SK-N-SH treated with all-trans-retinoic acid at 6 μM for 48 hours (cell line): Measurements from ENCODE around the gene DNAH3.

Source experiments
- ARNTL ChIP-seq: fragments of 450-650 bp; formaldehyde crosslinking; IDR thresholded peaks from 2 replicates; pipeline ENCODE4 v1.5.0; 2020; ENCODE audit warnings: low read depth, mild to moderate bottlenecking, moderate library complexity, borderline replicate concordance
- CSRNP3 ChIP-seq: fragments of 250-450 bp; sonication (Bioruptor Pico); IDR thresholded peaks from 2 replicates; pipeline ENCODE4 v1.5.1; 2021; ENCODE audit warnings: mild to moderate bottlenecking, moderate library complexity
- GLIS3 ChIP-seq: fragments of 250-450 bp; sonication (Bioruptor Pico); IDR thresholded peaks from 2 replicates; pipeline ENCODE4 v1.5.0; 2020; ENCODE audit warnings: mild to moderate bottlenecking, moderate library complexity
- ISL1 ChIP-seq: fragments of 250-450 bp; sonication (Bioruptor Pico); IDR thresholded peaks from 2 replicates; pipeline ENCODE4 v2.1.2; 2022; ENCODE audit warnings: mild to moderate bottlenecking, moderate library complexity
- PATZ1 ChIP-seq: fragments of 250-450 bp; sonication (Bioruptor Pico); IDR thresholded peaks from 2 replicates; pipeline ENCODE4 v1.8.0; 2020; ENCODE audit warnings: mild to moderate bottlenecking, moderate library complexity, borderline replicate concordance
- PPARA ChIP-seq: fragments of 250-450 bp; sonication (Bioruptor Pico); IDR thresholded peaks from 2 replicates; pipeline ENCODE4 v1.5.0; 2020; ENCODE audit warnings: mild to moderate bottlenecking, borderline replicate concordance
- SNAI2 ChIP-seq: fragments of 250-450 bp; sonication (Bioruptor Pico); IDR thresholded peaks from 2 replicates; pipeline ENCODE4 v1.5.0; 2020; ENCODE audit warnings: mild to moderate bottlenecking, moderate library complexity
- TCF4 ChIP-seq: fragments of 250-450 bp; sonication (Bioruptor Pico); IDR thresholded peaks from 2 replicates; pipeline ENCODE4 v1.8.0; 2021; ENCODE audit warnings: mild to moderate bottlenecking, moderate library complexity, borderline replicate concordance
- TOX ChIP-seq: fragments of 250-450 bp; sonication (Bioruptor Pico); IDR thresholded peaks from 2 replicates; pipeline ENCODE4 v1.8.0; 2021; ENCODE audit warnings: mild to moderate bottlenecking, moderate library complexity, borderline replicate concordance
- TSHZ2 ChIP-seq: fragments of 250-450 bp; sonication (Bioruptor Pico); IDR thresholded peaks from 2 replicates; pipeline ENCODE4 v1.5.0; 2020; ENCODE audit warnings: mild to moderate bottlenecking, moderate library complexity
- ZFP3 ChIP-seq: fragments of 250-450 bp; sonication (Bioruptor Pico); IDR thresholded peaks from 2 replicates; pipeline ENCODE4 v1.5.0; 2020; ENCODE audit warnings: mild to moderate bottlenecking, moderate library complexity
- ZFP30 ChIP-seq: fragments of 450-650 bp; formaldehyde crosslinking; IDR thresholded peaks from 2 replicates; pipeline ENCODE4 v1.5.0; 2022; ENCODE audit warnings: mild to moderate bottlenecking, moderate library complexity
- ZNF565 ChIP-seq: fragments of 450-650 bp; formaldehyde crosslinking; conservative IDR thresholded peaks from 2 replicates; pipeline ENCODE4 v1.5.0; 2020; ENCODE audit warnings: low read depth, mild to moderate bottlenecking, moderate library complexity
- ZNF70 ChIP-seq: fragments of 450-650 bp; formaldehyde crosslinking; IDR thresholded peaks from 2 replicates; pipeline ENCODE4 v1.5.0; 2020; ENCODE audit warnings: mild to moderate bottlenecking, moderate library complexity

- TF ChIP-seq ISL1 (CRISPR knock-in tag) (no peak), PATZ1 (no peak), PPARA (CRISPR knock-in tag) (no peak), GLIS3 (CRISPR knock-in tag) (no peak), TCF4 (CRISPR knock-in tag) (no peak), ZFP3 (no peak), ZFP30 (no peak), ARNTL (no peak), TSHZ2 (CRISPR knock-in tag) (no peak), SNAI2 (CRISPR knock-in tag) (no peak), ZNF565 (no peak), TOX (CRISPR knock-in tag) (no peak), ZNF70 (CRISPR knock-in tag) (no peak), CSRNP3 (CRISPR knock-in tag) (no peak)
Measured at GRCh38 chr16:21192991-21193390, 42.3 kb upstream of the DNAH3 start.
